Osteoblast (primary cell): ENCODE data around the gene CASP1. TPM values are rescaled to one million over a fixed set of nuclear protein-coding genes. Genes with fewer than 3 reads are reported as not detected.

ENCODE experiments used
- DNase-seq: peaks from one replicate; pipeline ENCODE4 v3.0.0; 2011; ENCODE audit warnings: low spot score, mixed read lengths; ENCODE audit not compliant: insufficient read length; ENCODE audit errors: missing footprints
- H2AFZ ChIP-seq: 2 replicates; pipeline ENCODE4 v1.6.0; 2011; ENCODE audit warnings: mild to moderate bottlenecking, low read length
- H3K27ac ChIP-seq: 2 replicates; pipeline ENCODE4 v1.5.1; 2011; ENCODE audit warnings: mild to moderate bottlenecking, low read depth, low read length, moderate library complexity
- H3K27me3 ChIP-seq: 2 replicates; pipeline ENCODE4 v1.6.0; 2012; ENCODE audit warnings: mild to moderate bottlenecking, control low read depth, inconsistent platforms, low read length, moderate library complexity; ENCODE audit not compliant: insufficient read depth
- H3K36me3 ChIP-seq: 2 replicates; pipeline ENCODE4 v1.5.1; 2011; ENCODE audit warnings: mild to moderate bottlenecking, low read length, control low read depth, moderate library complexity; ENCODE audit not compliant: insufficient read depth
- H3K4me1 ChIP-seq: 2 replicates; pipeline ENCODE4 v1.5.1; 2011; ENCODE audit warnings: mild to moderate bottlenecking, low read length, control low read depth, moderate library complexity; ENCODE audit not compliant: insufficient read depth
- H3K4me2 ChIP-seq: 2 replicates; pipeline ENCODE4 v1.6.0; 2011; ENCODE audit warnings: mild to moderate bottlenecking, low read length; ENCODE audit not compliant: insufficient read depth
- H3K4me3 ChIP-seq: fragments of 200-600 bp; sonication (generic); 3 replicates; pipeline ENCODE4 v1.5.1; 2012; ENCODE audit warnings: mild to moderate bottlenecking, low read length, inconsistent platforms; ENCODE audit not compliant: insufficient read depth
- H3K79me2 ChIP-seq: 2 replicates; pipeline ENCODE4 v1.6.0; 2012; ENCODE audit warnings: mild to moderate bottlenecking, low read length, control low read depth, inconsistent platforms; ENCODE audit not compliant: insufficient read depth
- H3K9me3 ChIP-seq: 2 replicates; pipeline ENCODE4 v1.5.1; 2011; ENCODE audit warnings: low read depth, low read length, control low read depth
- H4K20me1 ChIP-seq: 2 replicates; pipeline ENCODE4 v1.6.0; 2012; ENCODE audit warnings: mild to moderate bottlenecking, low read length, control low read depth; ENCODE audit not compliant: insufficient read depth
- total RNA-seq: library from RNA; depleted of rRNA; stranded (reverse); fragments of >200 nt; gene quantifications from 2 replicates; pipeline ENCODE4 v1.2.3, GENCODE V29; 2012
- TF ChIP-seq, protein P1 (sequence below): IDR thresholded peaks from 2 replicates; pipeline ENCODE4 v1.5.1; 2011; ENCODE audit warnings: mild to moderate bottlenecking, low read depth, low read length, moderate library complexity; ENCODE audit errors: extremely low read depth

The CASP1 gene
- total RNA-seq, 1 donor: 14.1 TPM

GRCh38 chr11:104984808-104985207 lies 50.1 kb downstream of the CASP1 start:
- no peaks in the 10 kb centered on the region for H4K20me1 ChIP-seq
- TF ChIP-seq, protein P1, sequence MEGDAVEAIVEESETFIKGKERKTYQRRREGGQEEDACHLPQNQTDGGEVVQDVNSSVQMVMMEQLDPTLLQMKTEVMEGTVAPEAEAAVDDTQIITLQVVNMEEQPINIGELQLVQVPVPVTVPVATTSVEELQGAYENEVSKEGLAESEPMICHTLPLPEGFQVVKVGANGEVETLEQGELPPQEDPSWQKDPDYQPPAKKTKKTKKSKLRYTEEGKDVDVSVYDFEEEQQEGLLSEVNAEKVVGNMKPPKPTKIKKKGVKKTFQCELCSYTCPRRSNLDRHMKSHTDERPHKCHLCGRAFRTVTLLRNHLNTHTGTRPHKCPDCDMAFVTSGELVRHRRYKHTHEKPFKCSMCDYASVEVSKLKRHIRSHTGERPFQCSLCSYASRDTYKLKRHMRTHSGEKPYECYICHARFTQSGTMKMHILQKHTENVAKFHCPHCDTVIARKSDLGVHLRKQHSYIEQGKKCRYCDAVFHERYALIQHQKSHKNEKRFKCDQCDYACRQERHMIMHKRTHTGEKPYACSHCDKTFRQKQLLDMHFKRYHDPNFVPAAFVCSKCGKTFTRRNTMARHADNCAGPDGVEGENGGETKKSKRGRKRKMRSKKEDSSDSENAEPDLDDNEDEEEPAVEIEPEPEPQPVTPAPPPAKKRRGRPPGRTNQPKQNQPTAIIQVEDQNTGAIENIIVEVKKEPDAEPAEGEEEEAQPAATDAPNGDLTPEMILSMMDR: no peak
- no peak overlapping the region for H3K4me3 ChIP-seq
- no peak for DNase-seq
- H3K27me3 ChIP-seq: no peaks in the 10 kb centered on the region
- H3K36me3 ChIP-seq: no peaks in the 10 kb centered on the region
- H2AFZ ChIP-seq: no peak overlapping the region
- no peak overlapping the region for H3K27ac ChIP-seq
- no peaks in the 10 kb centered on the region for H3K79me2 ChIP-seq
- H3K4me2 ChIP-seq: no peak overlapping the region
- no peaks in the 10 kb centered on the region for H3K4me1 ChIP-seq
- no peaks in the 10 kb centered on the region for H3K9me3 ChIP-seq

- no peak overlapping the region for H3K27ac ChIP-seq
- H3K9me3 ChIP-seq: no peaks in the 10 kb centered on the region
- no peaks in the 10 kb centered on the region for H3K79me2 ChIP-seq
- no peaks in the 10 kb centered on the region for H3K36me3 ChIP-seq
- TF ChIP-seq, protein P1: no peak
- H3K27me3 ChIP-seq: no peaks in the 10 kb centered on the region
- H4K20me1 ChIP-seq: no peaks in the 10 kb centered on the region
- H3K4me1 ChIP-seq: no peaks in the 10 kb centered on the region
- H3K4me3 ChIP-seq: no peak overlapping the region
- no peak overlapping the region for H2AFZ ChIP-seq
- H3K4me2 ChIP-seq: no peak overlapping the region
- DNase-seq: no peak
Measured at GRCh38 chr11:104979839-104980238, 55.1 kb downstream of the CASP1 start.

Other genes with a start within 250 kb of the CASP1 start
- not detected in 2 replicates for gene CASP12, start 136.7 kb downstream of the CASP1 start, total RNA-seq
- gene CASP4, start 66.6 kb downstream of the CASP1 start, total RNA-seq: 138 and 152 TPM in 2 replicates
- 0.36 TPM in 1 of 2 replicates, not detected in the other for gene CASP5, start 12.0 kb downstream of the CASP1 start, total RNA-seq
- gene CARD16, start 10.2 kb upstream of the CASP1 start, total RNA-seq: 2.9 and 4.1 TPM in 2 replicates
- not detected in 2 replicates for gene CARD18, start 104.6 kb upstream of the CASP1 start, total RNA-seq